CD4-positive, alpha-beta T cell treated with Interleukin-10 for 1 hour (primary cell): ENCODE data around the gene ANAPC15.

ENCODE experiments used
- DNase-seq: peaks from one replicate; pipeline ENCODE4 v3.0.0-alpha.2; 2020

The ANAPC15 gene

DNA sequence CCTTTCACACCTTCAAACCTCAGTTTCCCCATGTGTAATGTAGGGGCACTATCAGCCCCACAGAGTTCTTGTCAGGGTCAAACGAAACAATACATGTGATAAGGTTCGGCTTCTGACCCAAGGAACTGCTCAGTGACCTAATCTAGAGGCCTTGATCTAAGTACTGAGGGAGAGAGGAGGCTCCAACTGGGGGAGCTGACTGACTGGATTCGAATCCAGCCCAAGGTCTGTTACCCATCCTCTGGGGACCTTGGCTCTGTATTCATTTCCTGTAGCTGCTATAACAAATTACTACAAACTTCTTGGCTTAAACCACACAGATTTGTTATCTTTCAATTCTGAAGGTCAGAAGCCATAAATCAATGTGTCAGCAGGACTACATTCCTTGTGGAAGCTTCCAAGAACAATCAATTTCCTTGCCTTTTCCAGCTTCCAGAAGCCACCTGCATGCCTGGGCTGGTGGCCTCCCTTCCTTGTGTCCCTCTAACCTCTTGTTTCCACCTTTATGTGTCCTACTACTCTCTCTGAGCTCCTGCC, 10.7 kb upstream of the ANAPC15 start:
- DNase-seq, result no peak

DNA sequence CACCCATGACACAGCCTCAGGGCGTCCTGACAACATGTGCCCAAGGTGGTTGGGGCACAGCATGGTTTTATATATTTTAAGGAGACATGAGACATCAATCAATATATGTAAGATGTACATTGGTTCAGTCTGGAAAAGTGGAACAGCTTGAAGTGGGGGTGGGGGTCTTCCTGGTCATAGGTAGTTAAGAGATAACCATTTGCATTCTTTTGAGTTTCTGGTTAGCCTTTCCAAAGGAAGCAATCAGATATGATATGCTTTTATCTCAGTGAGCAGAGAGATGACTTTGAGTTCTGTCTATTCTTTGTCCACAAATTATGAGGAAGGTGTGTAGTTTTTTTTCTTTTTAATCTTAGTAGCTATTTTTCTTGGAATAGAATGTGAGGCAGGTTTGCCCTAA, 10.1 kb upstream of the ANAPC15 start:
- no peak for DNase-seq

DNA sequence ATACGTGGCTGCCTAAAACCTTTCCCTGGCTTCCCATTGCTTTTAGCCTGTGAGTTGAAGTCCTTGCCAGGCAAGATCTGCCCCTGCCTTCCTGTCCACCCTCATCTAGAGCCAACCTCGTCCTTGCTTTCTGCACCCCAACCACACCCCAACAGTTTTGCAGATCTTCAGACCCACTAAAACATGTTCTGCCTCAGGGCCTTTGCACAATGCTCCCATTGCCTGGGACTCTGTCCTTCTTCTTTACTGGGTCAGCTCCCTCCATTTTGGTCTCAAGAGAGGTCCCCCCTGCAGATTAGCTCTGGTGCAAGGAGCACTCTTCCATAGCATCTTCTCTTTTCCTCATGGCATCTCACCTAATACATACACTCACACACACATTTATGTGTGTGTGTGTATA, 8.4 kb upstream of the ANAPC15 start:
- no peak for DNase-seq

DNA sequence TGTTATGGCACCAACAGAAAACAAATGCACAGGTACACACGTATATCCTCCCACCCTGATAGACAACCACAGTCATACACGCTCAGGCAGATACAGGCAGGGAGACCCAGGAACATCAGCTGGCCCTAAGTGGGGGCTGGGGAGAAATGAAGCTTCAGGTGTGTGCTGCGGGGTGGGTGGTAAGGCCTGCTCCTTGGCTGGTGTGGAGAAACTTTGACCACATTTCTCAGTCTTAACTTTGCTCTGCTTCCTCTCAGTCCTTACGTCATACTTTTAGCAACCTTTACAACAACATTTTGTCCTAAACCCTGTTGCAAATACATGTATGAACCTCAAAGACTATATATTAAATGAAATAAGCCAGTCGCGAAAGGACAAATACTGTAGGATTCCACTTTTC, 6.7 kb upstream of the ANAPC15 start:
- no peak for DNase-seq

DNA sequence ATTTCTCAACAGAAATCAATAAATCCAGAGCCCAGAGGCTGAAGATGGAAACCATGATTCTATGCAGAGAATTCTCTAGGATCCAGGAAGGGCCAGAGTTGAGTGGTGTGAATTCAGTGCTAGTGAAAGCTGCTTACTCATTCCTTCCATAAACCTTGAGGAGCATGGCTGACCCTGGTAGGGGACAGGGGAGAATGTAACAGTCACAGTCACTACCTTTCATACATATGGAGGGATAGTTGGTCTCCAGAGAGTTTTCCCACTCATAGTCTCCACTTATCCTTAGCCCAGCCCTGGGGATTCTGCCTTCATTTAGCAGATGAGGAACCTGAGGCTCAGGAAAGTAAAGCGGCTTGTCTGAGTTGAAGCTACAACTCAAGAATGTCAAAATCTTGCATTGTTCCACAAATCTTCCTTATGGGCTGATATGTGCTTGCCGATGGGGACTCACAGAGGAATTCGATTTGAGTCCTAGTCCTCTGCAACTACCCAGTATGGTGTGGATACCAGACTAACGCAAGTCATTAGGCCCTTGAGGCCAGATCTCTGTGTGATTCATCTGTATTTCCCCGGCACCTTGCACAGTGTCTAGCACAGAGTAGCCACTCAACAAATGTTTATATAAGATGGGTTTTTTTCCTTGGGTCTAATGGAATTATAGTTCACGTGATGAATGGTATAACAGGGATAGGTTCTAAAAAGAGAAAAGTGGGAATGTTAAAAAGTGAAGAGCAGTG, 3.7 kb upstream of the ANAPC15 start:
- no peak for DNase-seq

DNA sequence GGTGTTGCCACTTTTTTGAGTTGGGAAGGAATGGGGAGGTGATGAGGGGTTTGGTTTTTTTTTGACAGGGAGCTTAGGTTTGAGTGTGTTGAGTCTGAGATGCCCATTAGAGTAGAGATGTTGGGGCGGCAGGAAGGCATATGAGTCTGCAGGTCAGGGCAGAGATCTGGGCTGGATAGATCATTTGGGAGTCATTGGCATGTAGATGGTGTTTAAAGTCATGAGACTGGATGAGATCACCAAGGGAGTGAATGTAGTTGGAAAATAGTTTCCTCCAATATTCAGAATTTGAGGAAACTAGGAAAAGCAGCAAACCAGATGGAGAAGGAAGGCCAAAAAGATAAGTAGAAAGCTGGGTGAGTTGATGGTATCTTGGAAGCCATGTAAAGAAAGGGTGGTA, 2.1 kb upstream of the ANAPC15 start:
- DNase-seq, result no peak

DNA sequence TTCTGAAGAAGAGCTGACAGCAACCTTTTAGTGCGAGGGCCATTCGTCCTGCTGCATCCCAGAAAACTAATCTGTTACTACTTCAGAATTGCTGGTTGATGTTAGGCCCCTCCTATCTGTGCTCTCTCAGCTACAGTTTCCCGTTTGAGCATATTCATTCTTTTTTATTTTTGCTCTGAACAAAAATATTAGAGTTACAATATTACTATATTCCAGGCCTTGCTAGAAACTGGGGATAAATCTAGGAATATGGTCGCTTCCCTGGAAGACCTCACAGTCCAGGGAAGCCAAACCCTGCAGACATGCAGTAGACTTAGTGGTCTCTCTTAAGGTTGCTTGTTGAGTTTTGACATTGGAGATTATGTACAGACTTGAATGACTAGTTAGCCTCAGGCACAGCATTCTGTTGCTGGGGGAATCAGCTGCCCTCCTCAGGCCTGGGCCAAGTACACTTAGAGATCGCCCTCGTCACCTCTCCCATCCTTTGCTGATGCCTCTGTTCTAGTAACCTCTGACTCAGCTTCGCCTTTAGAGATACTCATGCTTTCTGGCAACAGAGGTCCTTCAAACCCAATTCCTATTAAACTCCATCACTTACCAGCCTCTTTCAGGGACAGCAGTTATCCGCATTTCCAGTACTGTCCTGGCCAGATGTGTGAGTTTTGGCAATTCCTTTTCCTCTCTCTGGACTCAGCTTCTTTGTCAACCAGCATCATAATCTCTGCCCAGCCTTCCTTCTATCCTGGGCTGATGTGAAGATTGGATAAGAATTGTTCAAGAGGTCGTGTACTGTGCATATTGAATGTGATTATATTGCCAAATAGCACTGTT, 698 bp upstream of the ANAPC15 start:
- DNase-seq, result no peak

DNA sequence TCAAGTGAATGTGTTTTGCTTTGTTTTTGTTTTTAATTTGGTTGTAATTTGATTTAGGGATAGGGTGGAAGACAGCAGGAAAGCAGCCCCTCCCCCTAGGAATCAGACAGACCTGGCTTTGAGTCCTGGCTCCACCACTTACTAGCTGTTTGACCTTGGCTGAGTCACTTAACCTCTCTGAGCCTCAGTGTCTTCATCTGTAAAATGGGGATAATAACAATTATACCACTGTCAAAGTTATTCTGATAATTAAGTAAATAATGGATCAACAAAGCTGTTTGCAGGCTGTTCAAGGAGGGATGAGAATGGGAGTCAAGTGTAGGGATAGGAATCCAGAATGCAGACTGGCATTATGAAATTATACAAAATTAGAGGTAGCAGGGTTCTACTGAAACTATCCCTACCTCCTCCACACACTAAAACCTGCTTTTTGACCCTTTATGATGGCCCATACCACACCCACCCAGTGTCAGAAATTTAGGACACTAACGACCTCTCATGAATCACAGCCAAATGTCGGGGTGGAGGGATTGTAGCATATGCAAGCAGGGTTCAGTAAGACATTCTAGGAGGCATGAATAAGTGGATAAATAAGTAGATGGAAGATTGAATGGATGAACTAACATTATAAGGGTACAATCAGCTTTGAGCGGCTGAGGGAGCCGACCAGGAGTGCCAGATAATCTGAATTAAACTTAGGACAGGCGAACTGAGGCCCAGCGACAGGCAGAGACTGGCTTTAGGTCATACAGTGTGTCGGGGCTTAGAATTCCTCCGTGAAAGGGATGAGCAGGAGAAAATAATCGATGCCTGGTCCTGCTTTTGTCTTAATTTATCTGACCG, 974 bp downstream of the ANAPC15 start:
- no peak for DNase-seq

DNA sequence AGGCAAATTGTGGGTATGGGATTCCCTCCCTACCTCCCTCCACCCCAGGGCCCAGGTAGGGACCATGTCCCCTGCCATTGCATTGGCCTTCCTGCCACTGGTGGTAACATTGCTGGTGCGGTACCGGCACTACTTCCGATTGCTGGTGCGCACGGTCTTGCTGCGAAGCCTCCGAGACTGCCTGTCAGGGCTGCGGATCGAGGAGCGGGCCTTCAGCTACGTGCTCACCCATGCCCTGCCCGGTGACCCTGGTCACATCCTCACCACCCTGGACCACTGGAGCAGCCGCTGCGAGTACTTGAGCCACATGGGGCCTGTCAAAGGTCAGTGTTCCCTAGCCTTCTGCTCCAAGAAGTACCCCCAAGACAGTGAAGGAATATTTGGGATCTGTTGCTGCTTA, 6.6 kb downstream of the ANAPC15 start, which contains the start of gene TOMT:
TOMT (plus strand) TSS at position 37 of the 400 bp plus-strand sequence; CDS start at position 65, 28 bp downstream.
- DNase-seq, result no peak

DNA sequence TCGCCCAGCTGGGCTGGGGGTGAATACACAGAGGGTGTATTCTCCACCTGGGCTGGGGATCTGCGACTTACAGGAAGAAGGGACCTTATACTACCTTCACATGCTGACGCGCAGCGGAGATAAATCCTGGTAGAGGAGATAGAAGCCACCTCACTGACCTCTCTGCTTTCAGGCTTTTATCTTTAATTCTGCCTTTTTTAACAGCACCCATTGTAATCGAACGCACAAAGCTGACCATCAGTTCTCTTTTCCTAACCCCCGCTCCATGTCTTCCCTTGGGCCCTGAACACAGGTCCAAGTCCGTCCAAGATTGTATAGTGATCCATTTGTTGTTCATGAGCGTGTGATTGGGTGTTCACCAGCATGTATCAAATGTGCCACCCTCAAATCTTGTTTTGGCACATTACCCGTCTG, 8.7 kb downstream of the ANAPC15 start:
- no peak for DNase-seq

DNA sequence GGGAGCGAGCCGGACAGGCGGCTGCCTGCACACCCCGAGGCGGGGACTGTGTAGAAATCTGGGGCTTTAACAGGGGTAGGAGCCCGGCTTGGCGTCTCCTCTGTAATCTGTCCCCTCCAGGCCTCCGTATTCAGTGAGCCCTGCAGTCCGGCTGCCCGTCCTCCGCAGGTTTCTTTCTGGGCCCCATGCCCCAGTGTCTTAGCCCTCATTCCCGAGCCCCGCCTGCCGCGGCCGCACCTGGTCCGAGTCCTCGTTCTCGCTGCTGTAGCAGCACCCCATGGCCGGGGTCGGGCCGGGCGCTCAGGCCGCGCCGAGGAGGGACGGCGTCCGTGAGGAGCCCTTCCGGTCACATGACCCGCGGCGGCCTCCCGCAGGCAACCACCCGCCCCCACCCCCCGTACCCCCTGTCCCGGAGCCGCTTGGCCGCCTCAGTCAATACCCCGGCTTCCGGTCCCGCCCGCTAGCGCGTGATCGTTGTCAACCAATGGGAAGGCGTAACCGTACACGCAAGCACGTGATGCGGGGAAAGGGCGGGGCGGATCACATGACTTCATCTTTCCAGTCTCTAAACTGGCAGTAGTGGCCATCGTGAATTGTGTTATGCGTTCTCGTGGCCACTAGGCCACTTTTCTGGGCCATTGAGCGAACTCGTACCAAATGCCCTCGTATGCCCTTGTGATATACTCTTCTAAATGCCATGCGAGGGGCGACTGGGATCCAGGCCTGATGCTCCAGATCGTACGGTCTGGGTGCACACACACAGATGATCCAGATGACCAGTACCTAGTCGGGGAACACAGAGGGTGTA, 9.3 kb downstream of the ANAPC15 start, which contains the start of gene LAMTOR1:
LAMTOR1 (minus strand) TSS at position 352 of the 808 bp plus-strand sequence; CDS start at position 279, 73 bp downstream.
- DNase-seq, result peak; percentile 98

DNA sequence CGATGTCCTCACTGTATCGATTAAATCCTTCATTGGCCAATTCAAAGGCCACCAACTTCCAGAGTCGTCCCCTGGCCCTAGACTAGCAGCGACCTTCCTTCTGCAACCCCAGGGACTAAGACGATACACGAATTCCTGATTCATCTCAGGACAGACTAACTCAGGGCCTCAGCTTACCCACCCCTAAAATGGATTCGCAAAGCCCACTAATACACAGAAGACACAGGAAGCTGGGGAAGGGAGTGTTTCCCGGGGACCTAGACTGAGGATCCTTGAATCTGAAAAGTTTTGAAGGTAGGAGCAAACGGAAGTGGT, 9.9 kb downstream of the ANAPC15 start:
- DNase-seq, result no peak

DNA sequence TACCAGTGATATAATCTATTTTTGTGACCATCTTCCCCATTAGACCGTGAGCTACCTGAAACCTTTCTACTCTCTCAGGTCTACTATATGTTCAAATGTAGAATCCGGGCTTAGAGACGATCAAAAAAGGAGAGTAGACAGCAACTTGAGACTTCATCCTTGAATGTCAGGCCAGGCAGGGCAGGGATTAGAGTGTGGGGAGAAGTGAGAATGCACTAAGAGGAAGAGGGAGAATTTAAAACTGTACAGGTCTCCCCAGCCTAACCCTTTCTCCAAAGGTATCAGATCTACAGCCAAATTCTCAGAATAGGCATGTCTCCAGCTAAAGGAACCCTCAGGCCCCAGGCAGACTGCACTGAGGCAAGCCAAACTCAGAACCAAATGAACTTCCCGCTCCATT, 10.3 kb downstream of the ANAPC15 start:
- DNase-seq, result no peak

DNA sequence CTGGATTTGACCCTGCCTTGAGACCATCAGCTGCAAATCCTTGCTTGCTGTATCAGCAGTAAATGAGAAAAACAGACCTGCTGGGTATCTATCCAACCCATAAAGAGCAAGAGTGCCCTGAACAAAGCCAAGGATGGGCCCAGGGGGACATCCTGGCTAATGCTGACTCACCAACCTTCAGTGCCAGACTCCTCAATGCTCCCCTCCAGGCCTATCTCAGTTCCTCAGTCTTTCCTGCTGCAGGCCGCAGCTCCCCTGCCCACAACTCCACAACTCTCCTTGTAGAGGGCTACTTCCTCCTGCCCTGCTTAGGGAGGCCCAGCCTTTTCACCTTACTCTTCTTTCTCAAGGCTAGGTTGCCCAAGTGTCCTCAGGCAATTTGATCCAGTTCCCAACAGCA, 12.0 kb downstream of the ANAPC15 start:
- DNase-seq, result no peak

DNA sequence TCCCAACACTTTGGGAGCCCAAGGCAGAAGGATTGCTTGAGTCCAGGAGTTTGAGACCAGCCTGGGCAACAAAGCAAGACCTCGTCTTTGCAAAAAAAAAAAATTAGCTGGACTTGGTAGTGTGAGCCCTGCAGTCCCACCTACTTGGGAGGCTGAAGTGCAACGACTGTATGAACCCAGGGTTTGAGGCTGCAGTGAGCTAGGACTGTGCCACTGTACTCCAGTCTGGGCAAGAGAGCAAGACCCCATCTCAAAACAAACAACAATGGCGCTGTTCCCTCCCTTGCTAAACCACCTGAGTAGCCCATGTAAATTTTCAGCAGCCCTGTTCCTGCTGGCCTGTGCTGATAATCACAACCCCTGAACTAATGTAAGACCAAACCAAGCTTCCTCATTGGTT, 12.5 kb downstream of the ANAPC15 start:
- DNase-seq, result no peak

DNA sequence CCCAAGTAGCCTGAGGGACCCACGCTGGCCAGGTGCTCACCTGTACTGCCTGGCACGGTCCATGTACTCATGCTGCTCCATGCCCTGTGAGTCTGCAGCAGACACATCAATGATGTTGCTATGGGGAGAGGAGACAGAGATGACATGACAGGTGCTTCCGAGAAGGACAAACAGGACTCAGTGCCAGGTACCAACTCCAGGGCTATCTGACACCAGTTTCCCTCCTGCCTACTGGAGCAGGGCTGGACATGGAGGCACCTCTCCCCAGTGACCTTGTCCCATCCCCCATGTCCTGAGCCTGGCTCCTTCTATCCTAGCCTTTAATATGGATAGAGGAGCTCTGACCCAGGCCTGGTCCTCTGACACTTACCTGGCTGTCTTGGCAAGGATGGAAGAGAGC, 13.8 kb downstream of the ANAPC15 start:
- no peak for DNase-seq

DNA sequence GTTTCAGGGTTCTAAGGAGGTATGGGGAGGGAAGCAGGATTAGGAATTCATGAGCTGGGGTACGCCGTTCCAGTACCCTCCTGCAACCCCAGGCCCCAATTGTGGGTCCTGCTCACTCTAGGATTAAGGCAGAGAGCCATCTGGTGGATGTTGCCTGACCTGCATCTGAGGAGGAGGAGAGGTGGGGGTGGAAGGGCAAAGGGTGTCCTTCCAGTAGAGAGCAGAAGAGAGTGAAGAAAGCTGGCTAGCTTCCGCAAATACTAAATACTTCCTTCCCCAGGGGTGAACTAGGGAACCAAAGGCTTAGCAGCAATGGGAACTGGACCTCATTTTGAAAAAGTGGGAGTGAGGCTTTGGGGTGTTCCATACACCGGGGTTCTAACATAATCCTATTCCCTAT, 21.2 kb downstream of the ANAPC15 start:
- DNase-seq, result peak; percentile 78

DNA sequence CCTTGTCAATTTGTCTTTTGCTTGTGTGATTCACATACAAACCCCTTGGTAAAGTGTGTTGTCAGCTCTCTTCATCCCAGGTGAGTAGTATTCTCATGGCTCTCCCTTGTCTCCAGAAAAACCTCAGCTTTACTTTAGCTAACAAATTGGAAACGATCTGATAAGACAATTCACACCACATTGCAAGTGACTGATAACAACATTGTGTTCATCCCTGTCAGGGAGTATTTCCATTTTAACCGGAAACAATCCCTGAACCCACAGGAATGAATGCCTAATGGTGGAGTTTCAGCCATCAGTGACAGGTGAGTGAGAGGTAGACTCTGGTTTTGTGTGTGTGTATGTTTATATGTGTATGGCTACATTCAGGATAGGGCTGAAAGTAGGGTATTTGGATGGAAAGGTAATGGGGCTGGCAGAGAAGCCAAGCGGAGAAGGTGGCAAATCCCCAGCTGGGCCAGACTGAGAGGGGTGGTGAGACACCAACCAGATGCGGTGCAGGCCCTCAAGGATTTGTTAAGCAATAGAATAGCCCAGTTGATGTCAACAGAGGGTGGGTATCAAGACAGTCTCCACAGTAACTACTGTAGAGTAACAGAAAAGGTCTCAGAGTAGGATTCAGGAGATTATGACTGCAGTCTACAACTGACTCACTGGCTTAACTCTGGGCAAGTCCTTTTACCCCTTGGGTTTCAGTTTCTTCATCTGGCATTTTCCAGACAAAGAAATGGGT, 24.3 kb downstream of the ANAPC15 start:
- no peak for DNase-seq

DNA sequence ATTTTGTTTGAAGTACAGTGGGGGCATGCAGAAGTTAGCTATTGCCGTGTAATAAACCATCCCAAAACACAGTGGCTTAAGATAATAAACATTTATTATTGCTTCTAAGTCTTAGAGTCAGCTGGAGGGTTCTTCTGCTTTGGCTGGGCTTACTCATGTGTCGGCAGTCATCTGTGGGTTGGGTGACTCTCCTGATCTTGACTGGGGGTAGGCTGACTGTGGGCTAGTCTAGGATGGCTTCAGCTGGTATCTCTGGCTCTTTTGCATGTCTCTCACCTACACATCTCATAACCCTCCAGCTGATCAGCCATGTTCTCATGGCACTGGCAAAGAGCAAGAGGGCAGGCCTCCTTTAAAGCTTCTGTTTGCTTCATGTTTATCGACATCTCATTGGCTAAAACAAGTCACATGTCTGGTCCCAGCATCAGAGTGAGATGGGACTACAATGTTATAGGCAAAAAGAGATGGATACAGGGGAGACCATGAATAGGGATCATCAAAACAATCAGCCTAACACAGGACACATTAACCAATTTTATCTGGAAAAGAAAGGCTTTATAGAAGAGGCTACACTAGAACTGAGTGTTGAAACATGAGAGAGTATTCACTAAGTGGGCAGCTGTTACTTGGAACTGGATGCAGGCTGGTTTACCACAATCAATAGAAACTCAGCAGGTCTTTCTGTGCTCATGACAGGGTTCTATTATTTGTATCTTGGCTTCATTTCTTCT, 26.7 kb downstream of the ANAPC15 start:
- DNase-seq, result no peak

DNA sequence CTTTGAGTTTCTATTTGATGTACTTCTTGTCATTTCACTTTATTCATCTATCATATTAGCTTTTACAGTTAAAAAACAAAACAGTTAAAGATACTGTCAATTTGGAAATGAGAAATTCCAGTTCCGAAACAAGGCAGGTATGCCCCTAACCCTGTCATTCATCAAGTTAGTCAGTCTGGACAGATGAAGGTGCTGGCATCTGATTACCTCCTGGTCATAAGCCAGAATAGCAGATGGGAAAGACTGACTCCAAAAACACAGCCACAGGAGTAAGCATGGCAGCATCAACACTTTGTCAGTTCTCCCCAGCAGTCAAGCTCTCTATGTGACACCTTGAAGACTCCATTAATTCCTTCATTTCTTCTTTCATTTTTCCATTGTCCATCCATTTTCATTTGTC, 27.5 kb downstream of the ANAPC15 start:
- DNase-seq, result no peak

DNA sequence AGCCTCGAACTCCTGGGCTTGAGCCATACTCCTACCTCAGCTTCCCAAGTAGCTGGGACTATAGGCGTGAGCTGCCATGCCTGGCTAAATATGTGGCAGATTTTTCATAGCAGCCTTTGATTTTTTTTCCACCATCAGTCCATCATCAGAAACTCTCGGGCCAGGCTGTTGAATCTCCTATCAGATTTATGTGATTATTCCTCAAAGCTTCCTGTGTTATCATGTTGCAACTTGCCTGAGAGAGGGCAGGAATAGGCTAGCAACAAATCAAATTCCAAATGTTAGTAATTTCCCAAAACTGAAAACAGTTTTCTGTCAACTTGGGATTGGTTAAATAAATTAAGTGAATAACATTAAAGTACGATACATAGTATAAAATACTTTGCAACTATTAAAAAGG, 28.4 kb downstream of the ANAPC15 start:
- DNase-seq, result no peak
